Measurements from ENCODE around the gene SEC14L6.

DNA sequence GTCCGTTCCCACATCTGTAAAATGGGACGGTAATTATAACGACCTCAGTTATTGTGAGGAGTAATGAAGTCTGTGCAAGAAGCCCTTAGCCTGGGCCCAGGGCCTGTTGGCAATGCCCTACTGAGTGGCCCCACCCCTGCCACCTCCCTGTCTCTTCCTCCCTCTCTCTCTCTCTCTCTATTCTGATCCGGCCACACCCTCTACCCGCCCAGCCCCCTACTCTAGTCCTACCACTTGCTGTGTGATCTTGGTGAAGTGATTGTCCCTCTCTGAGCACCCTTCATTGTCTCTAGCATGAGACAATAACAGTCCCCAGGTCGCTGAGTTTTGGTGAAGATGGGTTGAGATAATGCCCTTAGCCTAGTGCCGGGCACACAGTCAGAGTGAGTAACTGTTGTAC is 7.4 kb upstream of the SEC14L6 start:
- TF ChIP-seq, protein P1, sequence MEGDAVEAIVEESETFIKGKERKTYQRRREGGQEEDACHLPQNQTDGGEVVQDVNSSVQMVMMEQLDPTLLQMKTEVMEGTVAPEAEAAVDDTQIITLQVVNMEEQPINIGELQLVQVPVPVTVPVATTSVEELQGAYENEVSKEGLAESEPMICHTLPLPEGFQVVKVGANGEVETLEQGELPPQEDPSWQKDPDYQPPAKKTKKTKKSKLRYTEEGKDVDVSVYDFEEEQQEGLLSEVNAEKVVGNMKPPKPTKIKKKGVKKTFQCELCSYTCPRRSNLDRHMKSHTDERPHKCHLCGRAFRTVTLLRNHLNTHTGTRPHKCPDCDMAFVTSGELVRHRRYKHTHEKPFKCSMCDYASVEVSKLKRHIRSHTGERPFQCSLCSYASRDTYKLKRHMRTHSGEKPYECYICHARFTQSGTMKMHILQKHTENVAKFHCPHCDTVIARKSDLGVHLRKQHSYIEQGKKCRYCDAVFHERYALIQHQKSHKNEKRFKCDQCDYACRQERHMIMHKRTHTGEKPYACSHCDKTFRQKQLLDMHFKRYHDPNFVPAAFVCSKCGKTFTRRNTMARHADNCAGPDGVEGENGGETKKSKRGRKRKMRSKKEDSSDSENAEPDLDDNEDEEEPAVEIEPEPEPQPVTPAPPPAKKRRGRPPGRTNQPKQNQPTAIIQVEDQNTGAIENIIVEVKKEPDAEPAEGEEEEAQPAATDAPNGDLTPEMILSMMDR (IDR thresholded peaks at IDR 0.05), result no peak
- no peak for TF ChIP-seq POLR2AphosphoS5 (IDR thresholded peaks at IDR 0.05; ENCODE audit: low read depth, low read length)
- TF ChIP-seq, protein P2, sequence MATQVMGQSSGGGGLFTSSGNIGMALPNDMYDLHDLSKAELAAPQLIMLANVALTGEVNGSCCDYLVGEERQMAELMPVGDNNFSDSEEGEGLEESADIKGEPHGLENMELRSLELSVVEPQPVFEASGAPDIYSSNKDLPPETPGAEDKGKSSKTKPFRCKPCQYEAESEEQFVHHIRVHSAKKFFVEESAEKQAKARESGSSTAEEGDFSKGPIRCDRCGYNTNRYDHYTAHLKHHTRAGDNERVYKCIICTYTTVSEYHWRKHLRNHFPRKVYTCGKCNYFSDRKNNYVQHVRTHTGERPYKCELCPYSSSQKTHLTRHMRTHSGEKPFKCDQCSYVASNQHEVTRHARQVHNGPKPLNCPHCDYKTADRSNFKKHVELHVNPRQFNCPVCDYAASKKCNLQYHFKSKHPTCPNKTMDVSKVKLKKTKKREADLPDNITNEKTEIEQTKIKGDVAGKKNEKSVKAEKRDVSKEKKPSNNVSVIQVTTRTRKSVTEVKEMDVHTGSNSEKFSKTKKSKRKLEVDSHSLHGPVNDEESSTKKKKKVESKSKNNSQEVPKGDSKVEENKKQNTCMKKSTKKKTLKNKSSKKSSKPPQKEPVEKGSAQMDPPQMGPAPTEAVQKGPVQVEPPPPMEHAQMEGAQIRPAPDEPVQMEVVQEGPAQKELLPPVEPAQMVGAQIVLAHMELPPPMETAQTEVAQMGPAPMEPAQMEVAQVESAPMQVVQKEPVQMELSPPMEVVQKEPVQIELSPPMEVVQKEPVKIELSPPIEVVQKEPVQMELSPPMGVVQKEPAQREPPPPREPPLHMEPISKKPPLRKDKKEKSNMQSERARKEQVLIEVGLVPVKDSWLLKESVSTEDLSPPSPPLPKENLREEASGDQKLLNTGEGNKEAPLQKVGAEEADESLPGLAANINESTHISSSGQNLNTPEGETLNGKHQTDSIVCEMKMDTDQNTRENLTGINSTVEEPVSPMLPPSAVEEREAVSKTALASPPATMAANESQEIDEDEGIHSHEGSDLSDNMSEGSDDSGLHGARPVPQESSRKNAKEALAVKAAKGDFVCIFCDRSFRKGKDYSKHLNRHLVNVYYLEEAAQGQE (IDR thresholded peaks at IDR 0.05; ENCODE audit: insufficient read depth in 1 of 2, low read depth in 2 of 2, low read length in 1 of 2), result no peak
- TF ChIP-seq SIN3A (IDR thresholded peaks at IDR 0.05; ENCODE audit: borderline replicate concordance, insufficient read depth, low read depth, low read length), result no peak

Measured in Panc1 (cell line).